Measurements from ENCODE around the gene SEMA5A.

SEMA5A gene

DNA sequence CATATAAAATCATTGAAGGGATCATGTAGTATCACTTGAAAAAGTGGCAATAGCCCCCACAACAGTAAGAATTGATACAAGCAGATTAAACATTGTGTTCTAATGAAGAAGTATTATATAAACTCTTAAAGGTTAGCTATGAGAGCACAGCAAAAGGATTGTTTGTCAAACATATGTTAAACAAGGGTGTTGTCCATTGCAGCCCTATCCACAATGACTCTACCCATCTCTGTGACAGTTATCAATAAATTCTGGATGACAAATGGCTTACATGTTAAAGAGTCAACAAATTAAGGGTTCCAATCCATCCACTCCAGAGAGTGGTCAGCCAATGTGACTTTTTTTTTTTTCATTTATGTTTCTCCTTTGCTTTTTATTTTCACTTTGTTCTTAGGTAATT is 238.7 kb downstream of the SEMA5A start:
- Histone ChIP-seq H3K9ac (ENCODE audit: low read depth in 1 of 2, low read length in 2 of 2) (no peak overlapping the region), H3K27ac (ENCODE audit: low read depth, low read length) (no peak overlapping the region), H3K36me3 (ENCODE audit: control insufficient read depth in 1 of 2, insufficient read depth in 2 of 2, low read length in 2 of 2) (no peaks in the 10 kb centered on the region), H3K4me1 (ENCODE audit: control insufficient read depth in 1 of 2, insufficient read depth in 2 of 2, low read length in 2 of 2) (no peaks in the 10 kb centered on the region), H3K9me3 (ENCODE audit: control insufficient read depth in 1 of 2, low read length in 2 of 2) (no peaks in the 10 kb centered on the region), H3K4me3 (ENCODE audit: low read depth in 1 of 2, low read length in 2 of 2) (no peak overlapping the region), H3K27me3 (ENCODE audit: control insufficient read depth in 1 of 2, insufficient read depth in 2 of 2, low read length in 2 of 2) (no peaks in the 10 kb centered on the region)

- Histone ChIP-seq H3K36me3 (ENCODE audit: control insufficient read depth in 1 of 2, insufficient read depth in 2 of 2, low read length in 2 of 2) (no peaks in the 10 kb centered on the region), H3K27ac (ENCODE audit: low read depth, low read length) (no peak overlapping the region), H3K27me3 (ENCODE audit: control insufficient read depth in 1 of 2, insufficient read depth in 2 of 2, low read length in 2 of 2) (no peaks in the 10 kb centered on the region), H3K9me3 (ENCODE audit: control insufficient read depth in 1 of 2, low read length in 2 of 2) (no peaks in the 10 kb centered on the region), H3K9ac (ENCODE audit: low read depth in 1 of 2, low read length in 2 of 2) (no peak overlapping the region), H3K4me3 (ENCODE audit: low read depth in 1 of 2, low read length in 2 of 2) (no peak overlapping the region), H3K4me1 (ENCODE audit: control insufficient read depth in 1 of 2, insufficient read depth in 2 of 2, low read length in 2 of 2) (no peaks in the 10 kb centered on the region)
These were observed 243.7 kb downstream of the SEMA5A start for GRCh38 chr5:9302218-9302617.

- Histone ChIP-seq H3K9ac (ENCODE audit: low read depth in 1 of 2, low read length in 2 of 2) (no peak overlapping the region), H3K36me3 (ENCODE audit: control insufficient read depth in 1 of 2, insufficient read depth in 2 of 2, low read length in 2 of 2) (no peaks in the 10 kb centered on the region), H3K27ac (ENCODE audit: low read depth, low read length) (no peak overlapping the region), H3K9me3 (ENCODE audit: control insufficient read depth in 1 of 2, low read length in 2 of 2) (no peaks in the 10 kb centered on the region), H3K4me1 (ENCODE audit: control insufficient read depth in 1 of 2, insufficient read depth in 2 of 2, low read length in 2 of 2) (no peaks in the 10 kb centered on the region), H3K4me3 (ENCODE audit: low read depth in 1 of 2, low read length in 2 of 2) (no peak overlapping the region), H3K27me3 (ENCODE audit: control insufficient read depth in 1 of 2, insufficient read depth in 2 of 2, low read length in 2 of 2) (no peaks in the 10 kb centered on the region)
These were observed 244.7 kb downstream of the SEMA5A start for GRCh38 chr5:9301200-9301599.

GRCh38 chr5:9297134-9297533 is 248.7 kb downstream of the SEMA5A start:
- Histone ChIP-seq H3K9ac (ENCODE audit: low read depth in 1 of 2, low read length in 2 of 2) (no peak overlapping the region), H3K4me1 (ENCODE audit: control insufficient read depth in 1 of 2, insufficient read depth in 2 of 2, low read length in 2 of 2) (no peaks in the 10 kb centered on the region), H3K27ac (ENCODE audit: low read depth, low read length) (no peak overlapping the region), H3K27me3 (ENCODE audit: control insufficient read depth in 1 of 2, insufficient read depth in 2 of 2, low read length in 2 of 2) (no peaks in the 10 kb centered on the region), H3K9me3 (ENCODE audit: control insufficient read depth in 1 of 2, low read length in 2 of 2) (no peaks in the 10 kb centered on the region), H3K4me3 (ENCODE audit: low read depth in 1 of 2, low read length in 2 of 2) (no peak overlapping the region), H3K36me3 (ENCODE audit: control insufficient read depth in 1 of 2, insufficient read depth in 2 of 2, low read length in 2 of 2) (no peaks in the 10 kb centered on the region)

- Histone ChIP-seq H3K9me3 (ENCODE audit: control insufficient read depth in 1 of 2, low read length in 2 of 2) (no peaks in the 10 kb centered on the region), H3K4me1 (ENCODE audit: control insufficient read depth in 1 of 2, insufficient read depth in 2 of 2, low read length in 2 of 2) (no peaks in the 10 kb centered on the region), H3K9ac (ENCODE audit: low read depth in 1 of 2, low read length in 2 of 2) (no peak overlapping the region), H3K27me3 (ENCODE audit: control insufficient read depth in 1 of 2, insufficient read depth in 2 of 2, low read length in 2 of 2) (no peaks in the 10 kb centered on the region), H3K36me3 (ENCODE audit: control insufficient read depth in 1 of 2, insufficient read depth in 2 of 2, low read length in 2 of 2) (no peaks in the 10 kb centered on the region), H3K4me3 (ENCODE audit: low read depth in 1 of 2, low read length in 2 of 2) (no peak overlapping the region), H3K27ac (ENCODE audit: low read depth, low read length) (no peak overlapping the region)
These were observed 250.4 kb downstream of the SEMA5A start for GRCh38 chr5:9295466-9295801.

DNA sequence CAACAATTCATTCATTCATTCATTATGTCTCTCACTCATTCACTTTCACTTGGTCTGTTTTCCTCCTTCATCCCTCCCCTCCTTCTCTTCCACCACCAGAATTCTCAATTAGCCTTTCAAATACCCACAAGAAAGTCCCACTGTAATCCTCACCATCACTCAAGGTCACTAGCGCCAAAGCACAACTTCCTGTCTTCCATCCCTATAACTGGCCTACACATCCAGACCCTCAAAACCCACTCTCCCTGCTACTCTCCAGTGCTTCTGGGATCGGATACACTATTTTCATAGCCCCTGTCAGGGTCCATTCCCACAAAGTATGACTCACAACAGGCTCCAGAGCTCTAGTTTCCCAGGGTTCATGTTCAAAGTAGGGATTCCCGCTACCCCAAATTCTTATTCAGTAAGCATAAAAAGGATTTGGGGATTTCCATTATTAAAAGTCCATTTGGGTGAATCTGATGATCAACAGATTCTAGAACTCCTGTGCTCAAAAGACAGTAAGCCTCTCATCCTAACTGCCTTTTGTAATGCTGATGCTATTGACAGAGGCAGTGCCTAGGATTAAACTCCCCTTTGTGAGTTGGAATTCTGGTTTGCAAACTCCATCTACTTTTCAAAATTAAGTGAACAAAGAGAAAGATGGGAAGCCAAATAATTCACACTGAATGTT is 250.9 kb downstream of the SEMA5A start:
- Histone ChIP-seq H3K36me3 (ENCODE audit: control insufficient read depth in 1 of 2, insufficient read depth in 2 of 2, low read length in 2 of 2) (no peaks in the 10 kb centered on the region), H3K9ac (ENCODE audit: low read depth in 1 of 2, low read length in 2 of 2) (no peak overlapping the region), H3K27me3 (ENCODE audit: control insufficient read depth in 1 of 2, insufficient read depth in 2 of 2, low read length in 2 of 2) (no peaks in the 10 kb centered on the region), H3K9me3 (ENCODE audit: control insufficient read depth in 1 of 2, low read length in 2 of 2) (no peaks in the 10 kb centered on the region), H3K27ac (ENCODE audit: low read depth, low read length) (no peak overlapping the region), H3K4me1 (ENCODE audit: control insufficient read depth in 1 of 2, insufficient read depth in 2 of 2, low read length in 2 of 2) (no peaks in the 10 kb centered on the region), H3K4me3 (ENCODE audit: low read depth in 1 of 2, low read length in 2 of 2) (no peak overlapping the region)

GRCh38 chr5:9288234-9288633 is 257.6 kb downstream of the SEMA5A start:
- Histone ChIP-seq H3K4me3 (ENCODE audit: low read depth in 1 of 2, low read length in 2 of 2) (no peak overlapping the region), H3K27ac (ENCODE audit: low read depth, low read length) (no peak overlapping the region), H3K4me1 (ENCODE audit: control insufficient read depth in 1 of 2, insufficient read depth in 2 of 2, low read length in 2 of 2) (no peaks in the 10 kb centered on the region), H3K9ac (ENCODE audit: low read depth in 1 of 2, low read length in 2 of 2) (no peak overlapping the region), H3K27me3 (ENCODE audit: control insufficient read depth in 1 of 2, insufficient read depth in 2 of 2, low read length in 2 of 2) (no peaks in the 10 kb centered on the region), H3K9me3 (ENCODE audit: control insufficient read depth in 1 of 2, low read length in 2 of 2) (no peaks in the 10 kb centered on the region), H3K36me3 (ENCODE audit: control insufficient read depth in 1 of 2, insufficient read depth in 2 of 2, low read length in 2 of 2) (no peaks in the 10 kb centered on the region)

DNA sequence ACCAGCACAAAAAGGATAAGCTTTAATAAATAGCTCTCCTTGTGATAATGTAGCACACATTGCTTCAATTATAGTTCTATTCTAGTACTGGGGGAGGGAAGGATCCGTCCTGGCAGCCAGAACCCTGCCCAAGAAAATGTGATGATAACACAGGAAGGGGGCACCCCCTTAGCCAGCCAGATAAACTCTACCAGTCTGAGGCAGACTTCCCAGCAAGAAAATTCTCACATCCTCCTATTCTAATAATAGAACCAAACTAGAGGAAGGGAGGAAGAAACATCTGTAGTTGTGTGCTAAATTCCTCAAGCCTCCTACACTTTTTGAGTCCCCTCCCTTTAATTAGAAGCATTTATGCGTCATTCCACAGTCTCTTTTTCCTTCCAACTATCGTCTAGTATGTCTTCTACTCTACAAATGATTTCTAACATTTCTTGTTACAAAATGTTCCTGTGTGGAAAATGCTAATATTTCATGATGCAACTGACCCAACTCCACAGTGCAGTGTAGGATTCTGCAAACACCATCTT is 261.0 kb downstream of the SEMA5A start:
- Histone ChIP-seq H3K4me1 (ENCODE audit: control insufficient read depth in 1 of 2, insufficient read depth in 2 of 2, low read length in 2 of 2) (no peaks in the 10 kb centered on the region), H3K4me3 (ENCODE audit: low read depth in 1 of 2, low read length in 2 of 2) (no peak overlapping the region), H3K36me3 (ENCODE audit: control insufficient read depth in 1 of 2, insufficient read depth in 2 of 2, low read length in 2 of 2) (no peaks in the 10 kb centered on the region), H3K27ac (ENCODE audit: low read depth, low read length) (no peak overlapping the region), H3K9ac (ENCODE audit: low read depth in 1 of 2, low read length in 2 of 2) (no peak overlapping the region), H3K27me3 (ENCODE audit: control insufficient read depth in 1 of 2, insufficient read depth in 2 of 2, low read length in 2 of 2) (no peaks in the 10 kb centered on the region), H3K9me3 (ENCODE audit: control insufficient read depth in 1 of 2, low read length in 2 of 2) (no peaks in the 10 kb centered on the region)

GRCh38 chr5:9284272-9284671 is 261.6 kb downstream of the SEMA5A start:
- no peak overlapping the region for H3K27ac ChIP-seq (ENCODE audit: low read depth, low read length)
- no peak overlapping the region for H3K9ac ChIP-seq (ENCODE audit: low read depth in 1 of 2, low read length in 2 of 2)
- H3K4me1 ChIP-seq (ENCODE audit: control insufficient read depth in 1 of 2, insufficient read depth in 2 of 2, low read length in 2 of 2), result no peaks in the 10 kb centered on the region
- peaks cover 0 to 3% of the 10 kb centered on the region in 2 donors for H3K9me3 ChIP-seq (ENCODE audit: control insufficient read depth in 1 of 2, low read length in 2 of 2)
- no peaks in the 10 kb centered on the region for H3K27me3 ChIP-seq (ENCODE audit: control insufficient read depth in 1 of 2, insufficient read depth in 2 of 2, low read length in 2 of 2)
- no peaks in the 10 kb centered on the region for H3K36me3 ChIP-seq (ENCODE audit: control insufficient read depth in 1 of 2, insufficient read depth in 2 of 2, low read length in 2 of 2)
- H3K4me3 ChIP-seq (ENCODE audit: low read depth in 1 of 2, low read length in 2 of 2), result no peak overlapping the region

DNA sequence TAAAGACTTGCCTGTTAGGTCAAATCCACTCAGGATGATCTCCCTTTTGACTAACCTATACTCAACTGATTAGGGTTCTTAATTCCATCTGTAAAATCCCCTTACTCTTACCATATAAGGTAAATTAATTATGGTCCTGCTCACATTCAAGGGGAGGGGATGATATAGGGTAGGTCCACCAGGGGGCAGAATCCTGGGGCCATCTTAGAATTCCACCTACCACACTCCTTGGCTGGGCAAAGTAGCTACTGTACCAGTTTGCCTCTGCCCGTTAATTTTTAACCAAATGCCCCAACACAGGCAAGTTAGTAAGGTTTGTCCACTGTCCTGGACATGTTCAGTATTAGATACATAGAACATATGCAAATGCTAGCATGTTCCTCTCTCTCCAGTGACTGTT is 262.4 kb downstream of the SEMA5A start:
- Histone ChIP-seq H3K4me3 (ENCODE audit: low read depth in 1 of 2, low read length in 2 of 2) (no peak overlapping the region), H3K36me3 (ENCODE audit: control insufficient read depth in 1 of 2, insufficient read depth in 2 of 2, low read length in 2 of 2) (no peaks in the 10 kb centered on the region), H3K27me3 (ENCODE audit: control insufficient read depth in 1 of 2, insufficient read depth in 2 of 2, low read length in 2 of 2) (no peaks in the 10 kb centered on the region), H3K9ac (ENCODE audit: low read depth in 1 of 2, low read length in 2 of 2) (no peak overlapping the region), H3K9me3 (ENCODE audit: control insufficient read depth in 1 of 2, low read length in 2 of 2) (peaks cover 0 to 3% of the 10 kb centered on the region in 2 donors), H3K4me1 (ENCODE audit: control insufficient read depth in 1 of 2, insufficient read depth in 2 of 2, low read length in 2 of 2) (no peaks in the 10 kb centered on the region), H3K27ac (ENCODE audit: low read depth, low read length) (no peak overlapping the region)

GRCh38 chr5:9283021-9283420 is 262.9 kb downstream of the SEMA5A start:
- Histone ChIP-seq H3K9ac (ENCODE audit: low read depth in 1 of 2, low read length in 2 of 2) (no peak overlapping the region), H3K27ac (ENCODE audit: low read depth, low read length) (no peak overlapping the region), H3K27me3 (ENCODE audit: control insufficient read depth in 1 of 2, insufficient read depth in 2 of 2, low read length in 2 of 2) (no peaks in the 10 kb centered on the region)

More at GRCh38 chr5:9283021-9283420, 262.9 kb downstream of the SEMA5A start:
- H3K4me3 ChIP-seq (ENCODE audit: low read depth in 1 of 2, low read length in 2 of 2), result no peak overlapping the region
- H3K36me3 ChIP-seq (ENCODE audit: control insufficient read depth in 1 of 2, insufficient read depth in 2 of 2, low read length in 2 of 2), result no peaks in the 10 kb centered on the region
- H3K9me3 ChIP-seq (ENCODE audit: control insufficient read depth in 1 of 2, low read length in 2 of 2), result peaks cover 0 to 3% of the 10 kb centered on the region in 2 donors
- no peaks in the 10 kb centered on the region for H3K4me1 ChIP-seq (ENCODE audit: control insufficient read depth in 1 of 2, insufficient read depth in 2 of 2, low read length in 2 of 2)
